AG04449 (cell line): Measurements from ENCODE around the gene DCDC1.

Experiments
- CTCF ChIA-PET: fragments of 350-600 bp; formaldehyde crosslinking; extraction: SDS; loops from one replicate; lab custom pipeline; 2021; ENCODE audit warnings: antibody characterized with exemption; lab: Yijun Ruan, JAX
- POLR2A ChIA-PET: fragments of 400-600, 350-600 bp; formaldehyde crosslinking; extraction: SDS; loops from one replicate; lab custom pipeline; 2020; ENCODE audit warnings: antibody characterized with exemption, inconsistent platforms; lab: Yijun Ruan, JAX
- DNase-seq: peaks from one replicate; pipeline ENCODE4 v3.0.0-alpha.2; 2010; ENCODE audit warnings: low read depth, low spot score
- H3K4me3 ChIP-seq: 2 replicates; pipeline ENCODE4 v1.5.1; 2011; ENCODE audit warnings: low read depth, mild to moderate bottlenecking, control low read depth, low read length
- CTCF ChIP-seq: IDR thresholded peaks from one replicate; pipeline ENCODE4 v1.5.1; 2011; ENCODE audit warnings: mild to moderate bottlenecking, moderate library complexity, low read length, control low read depth, inconsistent platforms; ENCODE audit not compliant: insufficient read depth; ENCODE audit errors: missing control alignments

DCDC1 gene

GRCh38 chr11:31369348-31370329 lies at the start of gene DCDC1, which contains the start of gene DNAJC24:
Gene DCDC1, minus strand, starts transcription at chr11:31369739. Its CDS starts 41,459 bp downstream, at chr11:31328280.
Gene DNAJC24, plus strand, starts transcription at chr11:31369860. Its CDS starts 889 bp downstream, at chr11:31370749.
- ChIA-PET CTCF (interaction anchor here (1.0 to 1.3 kb wide), 2 partner anchors 28 to 588 kb away, joined by 3 to 4 read pairs; no protein-coding TSS in a partner anchor), POLR2A (interaction anchor here (0.6 kb wide), 2 partner anchors 15 to 928 kb away, joined by 3 read pairs; no protein-coding TSS in a partner anchor)

GRCh38 chr11:31419138-31419537 lies 49.6 kb upstream of the DCDC1 start:
- ChIA-PET CTCF (interaction anchor here (1.6 kb wide), 1 partner anchor 12 kb away, joined by 4 read pairs; no protein-coding TSS in a partner anchor), POLR2A (no interaction called here)
- TF ChIP-seq CTCF = no peak
- DNase-seq = no peak
- H3K4me3 ChIP-seq = no peak overlapping the region

More at GRCh38 chr11:31369348-31370329, at the start of gene DCDC1, which contains the start of gene DNAJC24:
- DNase-seq = peak; percentile 34
- TF ChIP-seq CTCF = no peak
- peak within 1 kb of the TSS; percentile 85 for H3K4me3 ChIP-seq

- CTCF ChIA-PET = interaction anchor here (1.1 kb wide), 1 partner anchor 19 kb away, joined by 3 read pairs; no protein-coding TSS in a partner anchor
- POLR2A ChIA-PET = interaction anchor here (0.7 kb wide), 1 partner anchor 223 kb away, joined by 3 read pairs; no protein-coding TSS in a partner anchor
- H3K4me3 ChIP-seq = no peak overlapping the region
- DNase-seq = no peak
- TF ChIP-seq CTCF = no peak
These were observed 48.3 kb upstream of the DCDC1 start for GRCh38 chr11:31417816-31418215.

- ChIA-PET CTCF (interaction anchor here (1.1 kb wide), 1 partner anchor 19 kb away, joined by 3 read pairs; no protein-coding TSS in a partner anchor), POLR2A (interaction anchor here (0.7 kb wide), 1 partner anchor 224 kb away, joined by 3 read pairs; no protein-coding TSS in a partner anchor)
- no peak for TF ChIP-seq CTCF
- no peak overlapping the region for H3K4me3 ChIP-seq
- DNase-seq = no peak
These were observed 47.8 kb upstream of the DCDC1 start for GRCh38 chr11:31417357-31417756.

- ChIA-PET POLR2A (no interaction called here), CTCF (interaction anchor here (1.4 to 1.7 kb wide), 2 partner anchors 13 to 19 kb away, joined by 3 to 5 read pairs; no protein-coding TSS in a partner anchor)
- no peak for TF ChIP-seq CTCF
These were observed 45.9 kb upstream of the DCDC1 start for GRCh38 chr11:31415435-31415834.

More at GRCh38 chr11:31415435-31415834, 45.9 kb upstream of the DCDC1 start:
- no peak overlapping the region for H3K4me3 ChIP-seq
- DNase-seq = no peak
